Measurements from ENCODE around the gene HGFAC. TPM values are rescaled to one million over a fixed set of nuclear protein-coding genes. Genes with fewer than 3 reads are reported as not detected.

HGFAC gene
- total and polyA plus RNA-seq, 2 of the 13 experiments (the other 11 are each of a cell fraction or from before 2014, with no cell fraction given): 8.5 to 63.6 TPM

GRCh38 chr4:3408793-3409330 is 32.9 kb upstream of the HGFAC start:
- ATAC-seq: peak; percentile 26
- POLR2A ChIA-PET: interaction anchor here (0.7 to 3.3 kb wide), 5 partner anchors 14 to 116 kb away, joined by 3 to 25 read pairs (median 12); partner anchors contain the start of gene HGFAC
- whole genome bisulfite sequencing (ENCODE audit: low lambda C conversion rate): 85% methylated on average over 5 of the region's 8 CpGs

More at GRCh38 chr4:3408793-3409330, 32.9 kb upstream of the HGFAC start:
- TF ChIP-seq KDM1A (CRISPR knock-in tag; IDR thresholded peaks at IDR 0.05) (no peak), WIZ (CRISPR knock-in tag; IDR thresholded peaks at IDR 0.05) (0 out of 2 replicates have a peak, but pooled peaks have one; percentile 15), ZNF292 (CRISPR knock-in tag; IDR thresholded peaks at IDR 0.05; ENCODE audit: borderline replicate concordance, low read depth) (peak; percentile 54; the same call in 1 of the 2 replicates), RFX3 (CRISPR knock-in tag; IDR thresholded peaks at IDR 0.05) (no peak), ZNF263 (CRISPR knock-in tag; IDR thresholded peaks at IDR 0.05) (peak; percentile 65; the same call in 1 of the 2 replicates), MAFF (IDR thresholded peaks at IDR 0.05; ENCODE audit: low read depth, low read length) (peak; percentile 75), MAFK (conservative IDR thresholded peaks at IDR 0.05 in 1 of 2, IDR thresholded peaks at IDR 0.05 in 1 of 2; ENCODE audit: low read length in 2 of 2) (peak; percentile 67 to 85), ZNF543 (CRISPR knock-in tag; IDR thresholded peaks at IDR 0.05) (0 out of 2 replicates have a peak, but pooled peaks have one; percentile 7)
- TF ChIP-seq, protein P1, sequence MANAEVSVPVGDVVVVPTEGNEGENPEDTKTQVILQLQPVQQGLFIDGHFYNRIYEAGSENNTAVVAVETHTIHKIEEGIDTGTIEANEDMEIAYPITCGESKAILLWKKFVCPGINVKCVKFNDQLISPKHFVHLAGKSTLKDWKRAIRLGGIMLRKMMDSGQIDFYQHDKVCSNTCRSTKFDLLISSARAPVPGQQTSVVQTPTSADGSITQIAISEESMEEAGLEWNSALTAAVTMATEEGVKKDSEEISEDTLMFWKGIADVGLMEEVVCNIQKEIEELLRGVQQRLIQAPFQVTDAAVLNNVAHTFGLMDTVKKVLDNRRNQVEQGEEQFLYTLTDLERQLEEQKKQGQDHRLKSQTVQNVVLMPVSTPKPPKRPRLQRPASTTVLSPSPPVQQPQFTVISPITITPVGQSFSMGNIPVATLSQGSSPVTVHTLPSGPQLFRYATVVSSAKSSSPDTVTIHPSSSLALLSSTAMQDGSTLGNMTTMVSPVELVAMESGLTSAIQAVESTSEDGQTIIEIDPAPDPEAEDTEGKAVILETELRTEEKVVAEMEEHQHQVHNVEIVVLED (CRISPR knock-in tag; IDR thresholded peaks at IDR 0.05; ENCODE audit: borderline replicate concordance): no peak
- DNase-seq (ENCODE audit: low spot score) (no peak), FAIRE-seq (no peak)
- no peak overlapping the region for H3K4me3 ChIP-seq (replicated peaks in 1 of 3; ENCODE audit: insufficient read depth in 1 of 3, low read depth in 2 of 3, low read length in 3 of 3)
- no TSS peak for BruUV-seq (replicated peaks)
- H3K9me3 ChIP-seq (ENCODE audit: low read length): peaks cover 10% of the 10 kb centered on the region
- in situ Hi-C loops (cut with HindIII; ENCODE audit: extremely low pct_ligation_motif_present, low pct_unique_long_range_greater_than_20kb): no loop called here
- H3K36me3 ChIP-seq (replicated peaks in 1 of 2; ENCODE audit: control insufficient read depth in 1 of 2, insufficient read depth in 2 of 2, low read length in 2 of 2): peaks cover 3 to 13% of the 10 kb centered on the region in 2 experiments; a peak in 2 of 5 replicates
- H4K20me1 ChIP-seq (ENCODE audit: insufficient read depth, low read length): no peaks in the 10 kb centered on the region
- H3K9ac ChIP-seq (ENCODE audit: insufficient read depth, low read depth, low read length): peak overlapping the region; percentile 61
- peaks cover 50% of the 10 kb centered on the region for H3K4me1 ChIP-seq (ENCODE audit: insufficient read depth, low read length)
- no peak overlapping the region for H2AFZ ChIP-seq (ENCODE audit: low read length)
- CTCF ChIA-PET (ENCODE audit: low intra/inter-chr PET ratio, low total read pairs): no interaction called here
- intact Hi-C loops (cut with micrococcal nuclease; ENCODE audit: unreplicated experiment): loop anchor here (1.0 to 5.0 kb wide), 3 partner anchors 33 to 62 kb away; partner anchors contain the start of gene HGFAC
- H3K27me3 ChIP-seq (ENCODE audit: control insufficient read depth in 1 of 2, insufficient read depth in 2 of 2, low read length in 2 of 2): no peaks in the 10 kb centered on the region
- peak overlapping the region; percentile 57; the same call in 1 of the 2 replicates for H3K4me2 ChIP-seq (ENCODE audit: low read depth, low read length)
- peak overlapping the region; percentile 96 for H3K27ac ChIP-seq (ENCODE audit: extremely low read length, insufficient read depth, low read length)
- peaks cover 26% of the 10 kb centered on the region for H3K79me2 ChIP-seq (ENCODE audit: insufficient read depth, low read length)

Data from HepG2 (cell line).